DND-41 (cell line): ENCODE results near the gene ELL.

Experiments used
- ATAC-seq: fragments of 200-7000 bp; cut with Tn5 transposase; 3 replicates; pipeline ENCODE4 v1.9.1; 2021; ENCODE audit warnings: low read depth; ENCODE audit not compliant: insufficient read depth
- DNase-seq: peaks from one replicate; pipeline ENCODE4 v3.0.0-alpha.2; 2020
- H2AFZ ChIP-seq: 2 replicates; pipeline ENCODE4 v1.6.0; 2012; ENCODE audit warnings: low read depth, low read length
- H3K27ac ChIP-seq: 2 replicates; pipeline ENCODE4 v1.5.1; 2012; ENCODE audit warnings: low read length, inconsistent platforms
- H3K27me3 ChIP-seq: fragments of 200-600 bp; sonication (generic); 2 replicates; pipeline ENCODE4 v1.6.0; 2012; ENCODE audit warnings: low read length, mild to moderate bottlenecking, inconsistent platforms; ENCODE audit not compliant: insufficient read depth, poor library complexity
- H3K36me3 ChIP-seq: 2 replicates; pipeline ENCODE4 v1.5.1; 2012; ENCODE audit warnings: low read length, inconsistent platforms; ENCODE audit not compliant: insufficient read depth
- H3K4me1 ChIP-seq: 2 replicates; pipeline ENCODE4 v1.5.1; 2012; ENCODE audit warnings: mild to moderate bottlenecking, low read length; ENCODE audit not compliant: insufficient read depth
- H3K4me2 ChIP-seq: 2 replicates; pipeline ENCODE4 v1.6.0; 2012; ENCODE audit warnings: mild to moderate bottlenecking, moderate library complexity, low read length, inconsistent platforms; ENCODE audit not compliant: insufficient read depth
- H3K4me3 ChIP-seq, 2 experiments: fragments of 200-600 bp in 1 of 2; shearing (Covaris generic) in 1 of 2; 2 replicates each; pipeline ENCODE4 v1.5.1; 2012 to 2016; ENCODE audit warnings: inconsistent platforms in 2 of 2, low read length in 2 of 2, mild to moderate bottlenecking in 2 of 2, low read depth in 1 of 2, moderate library complexity in 1 of 2
- H3K79me2 ChIP-seq: 2 replicates; pipeline ENCODE4 v1.6.0; 2012; ENCODE audit warnings: low read length, inconsistent platforms; ENCODE audit not compliant: insufficient read depth
- H3K9ac ChIP-seq: 2 replicates; pipeline ENCODE4 v1.6.0; 2012; ENCODE audit warnings: low read depth, mild to moderate bottlenecking, inconsistent platforms, low read length, moderate library complexity
- H3K9me3 ChIP-seq: 2 replicates; pipeline ENCODE4 v1.5.1; 2012; ENCODE audit warnings: low read length, moderate library complexity, mild to moderate bottlenecking, inconsistent platforms; ENCODE audit not compliant: insufficient read depth, severe bottlenecking
- H4K20me1 ChIP-seq: 2 replicates; pipeline ENCODE4 v1.6.0; 2012; ENCODE audit warnings: low read length; ENCODE audit not compliant: insufficient read depth
- CTCF ChIP-seq: IDR thresholded peaks from 2 replicates; pipeline ENCODE4 v1.5.1; 2012; ENCODE audit warnings: borderline replicate concordance, low read length, moderate library complexity, mild to moderate bottlenecking; ENCODE audit not compliant: poor library complexity, severe bottlenecking; ENCODE audit errors: extremely low read depth
- EZH2 ChIP-seq: IDR thresholded peaks from 3 replicates; pipeline ENCODE4 v1.6.1; 2012; ENCODE audit warnings: borderline replicate concordance, low read depth, mild to moderate bottlenecking, moderate library complexity, low read length, inconsistent platforms; ENCODE audit not compliant: severe bottlenecking

ELL gene

GRCh38 chr19:18436671-18437490, 85.0 kb downstream of the ELL start:
- peaks cover 16% of the 10 kb centered on the region for H3K36me3 ChIP-seq
- peak; percentile 87 for ATAC-seq
- peak overlapping the region; percentile 65 for H3K27ac ChIP-seq
- H2AFZ ChIP-seq = peak overlapping the region; percentile 96
- peaks cover 25% of the 10 kb centered on the region for H4K20me1 ChIP-seq
- H3K9ac ChIP-seq = peak overlapping the region; percentile 64
- H3K4me2 ChIP-seq = peak overlapping the region; percentile 99
- peaks cover 21% of the 10 kb centered on the region for H3K4me1 ChIP-seq
- peak overlapping the region; percentile 17 to 68; a peak in 3 of 4 replicates for H3K4me3 ChIP-seq
- peak; percentile 91 for DNase-seq
- no peaks in the 10 kb centered on the region for H3K9me3 ChIP-seq
- no peaks in the 10 kb centered on the region for H3K27me3 ChIP-seq
- H3K79me2 ChIP-seq = no peaks in the 10 kb centered on the region
- TF ChIP-seq CTCF (no peak), EZH2 (no peak)

DNA sequence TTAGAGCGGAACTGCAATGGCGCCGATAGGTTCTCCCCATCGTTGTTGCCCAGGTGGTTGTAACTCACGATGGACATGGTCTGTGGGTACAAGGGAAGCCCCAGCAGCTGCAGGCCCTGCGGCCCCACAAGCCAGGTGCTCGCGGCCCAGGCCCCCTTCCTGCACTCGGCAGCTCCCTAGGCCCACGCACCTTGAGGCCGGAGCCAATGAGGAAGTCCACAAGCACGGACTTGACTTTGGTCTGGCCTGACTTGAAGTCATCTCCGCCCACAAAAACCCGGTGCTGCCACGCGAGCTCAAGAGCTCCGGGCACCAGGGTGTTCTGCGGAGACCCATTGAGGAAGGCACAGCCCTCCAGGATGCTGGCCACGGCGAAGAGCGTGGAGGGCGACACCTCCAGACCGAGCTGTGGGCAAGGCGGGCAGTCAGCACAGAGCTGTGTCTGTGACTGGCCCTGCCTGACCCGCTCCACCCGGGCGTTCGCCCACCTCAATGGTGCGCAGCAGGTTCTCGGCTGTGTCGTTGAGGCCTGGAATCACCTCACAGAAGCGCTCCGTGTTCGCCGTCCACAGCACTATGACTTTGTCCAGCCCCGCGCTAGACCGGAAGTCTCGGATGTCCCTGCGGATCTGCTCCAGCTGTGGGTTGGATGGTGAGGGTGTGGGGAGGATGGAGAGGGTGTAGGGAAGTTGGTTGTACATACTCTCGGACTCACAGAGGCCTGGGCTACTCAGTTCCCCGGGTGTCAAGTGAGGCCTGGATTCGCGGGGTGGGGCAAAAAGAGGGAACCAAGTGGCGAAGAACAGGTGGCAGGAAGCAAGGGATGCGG, 85.8 kb downstream of the ELL start:
- no peak overlapping the region for H2AFZ ChIP-seq
- peaks cover 21% of the 10 kb centered on the region for H4K20me1 ChIP-seq
- H3K9ac ChIP-seq = peak overlapping the region; percentile 64
- no peaks in the 10 kb centered on the region for H3K79me2 ChIP-seq
- no peaks in the 10 kb centered on the region for H3K27me3 ChIP-seq
- no peak for ATAC-seq
- peak overlapping the region; percentile 99 for H3K4me2 ChIP-seq
- no peak overlapping the region for H3K27ac ChIP-seq
- TF ChIP-seq CTCF (no peak), EZH2 (no peak)
- no peaks in the 10 kb centered on the region for H3K9me3 ChIP-seq
- peaks cover 18% of the 10 kb centered on the region for H3K36me3 ChIP-seq
- DNase-seq = no peak
- peaks cover 21% of the 10 kb centered on the region for H3K4me1 ChIP-seq
- H3K4me3 ChIP-seq = peak overlapping the region in 1 of 2 experiments; percentile 68; a peak in 3 of 4 replicates

DNA sequence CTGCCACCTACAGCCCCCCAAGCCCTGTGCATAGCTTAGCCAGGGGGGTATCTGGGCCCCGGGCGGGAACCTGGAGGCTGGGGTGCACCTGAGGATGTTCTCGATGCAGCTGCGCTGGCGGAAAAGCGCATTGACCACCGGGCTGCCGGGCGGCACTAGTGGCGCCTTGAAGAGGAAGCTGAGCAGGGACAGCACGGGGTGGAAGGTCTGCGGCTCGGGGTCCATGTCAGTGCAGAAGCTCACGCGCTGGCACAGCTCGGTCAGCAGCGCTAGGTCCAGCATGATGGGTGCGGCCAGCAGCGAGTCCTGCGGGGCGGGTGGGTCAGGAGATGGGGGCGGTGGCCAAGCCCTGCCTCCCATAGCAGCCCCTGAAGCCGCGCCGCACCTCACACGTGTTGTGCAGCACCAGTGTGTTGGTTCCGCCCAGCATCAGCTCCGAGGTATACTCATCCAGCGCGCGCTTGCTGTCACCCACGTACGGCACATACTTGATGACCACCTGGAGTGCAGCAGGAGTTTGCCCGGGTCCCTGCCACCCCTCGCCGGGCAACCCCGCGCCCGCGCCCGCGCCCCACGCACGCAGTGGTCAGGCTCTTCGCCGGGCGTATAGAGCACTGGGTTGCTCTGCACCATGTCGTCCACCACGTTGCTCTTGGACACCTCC, 86.6 kb downstream of the ELL start:
- no peak overlapping the region for H3K4me3 ChIP-seq
- H3K9ac ChIP-seq = no peak overlapping the region
- peak overlapping the region; percentile 99; the same call in 1 of the 2 replicates for H3K4me2 ChIP-seq
- peaks cover 24% of the 10 kb centered on the region for H3K4me1 ChIP-seq
- no peaks in the 10 kb centered on the region for H3K27me3 ChIP-seq
- TF ChIP-seq CTCF (no peak), EZH2 (no peak)
- DNase-seq (no peak), ATAC-seq (no peak)
- H3K36me3 ChIP-seq = peaks cover 26% of the 10 kb centered on the region
- H3K79me2 ChIP-seq = peaks cover 6% of the 10 kb centered on the region; the same call in 1 of the 2 replicates
- H3K9me3 ChIP-seq = no peaks in the 10 kb centered on the region
- no peak overlapping the region for H2AFZ ChIP-seq
- peaks cover 27% of the 10 kb centered on the region for H4K20me1 ChIP-seq
- no peak overlapping the region for H3K27ac ChIP-seq
